Measurements from ENCODE around the gene CRYL1.

The CRYL1 gene

DNA sequence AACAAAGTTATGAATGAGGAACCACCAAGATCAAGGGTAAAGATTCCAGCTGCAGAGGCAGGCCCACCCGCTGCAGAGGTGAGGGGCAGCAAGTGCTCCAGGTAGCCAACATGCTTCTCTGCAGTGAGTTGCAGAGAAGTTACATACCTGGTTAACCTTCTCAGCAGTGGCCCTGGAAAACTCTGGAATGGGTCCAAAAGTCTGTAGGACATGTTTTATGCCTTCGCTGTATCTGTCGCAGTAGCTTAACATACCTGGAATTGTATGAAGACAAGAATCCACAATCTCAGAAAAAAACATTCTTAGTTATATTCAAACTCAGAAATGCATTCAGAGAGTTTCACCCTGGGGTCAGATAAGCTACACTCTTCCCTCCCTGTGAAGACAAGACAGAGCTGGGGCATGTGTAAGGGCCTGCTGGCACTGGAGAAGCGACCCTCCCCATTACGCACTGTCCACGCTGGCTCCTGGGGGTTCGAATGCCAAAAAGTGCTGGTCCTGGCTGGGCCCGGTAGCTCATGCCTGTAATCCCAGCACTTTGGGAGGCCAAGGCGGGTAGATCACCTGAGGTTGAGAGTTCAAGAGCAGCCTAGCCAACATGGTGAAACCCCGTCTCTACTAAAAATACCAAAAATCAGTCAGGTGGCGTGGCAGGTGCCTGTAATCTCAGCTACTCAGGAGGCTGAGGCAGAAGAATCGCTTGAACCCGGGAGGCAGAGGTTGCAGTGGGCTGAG is 121.0 kb downstream of the CRYL1 start:
- Histone ChIP-seq H3K27me3 (ENCODE audit: insufficient read depth, low read length) (no peaks in the 10 kb centered on the region), H3K4me1 (ENCODE audit: insufficient read depth, low read length) (peaks cover 23% of the 10 kb centered on the region), H3K27ac (ENCODE audit: low read depth, low read length) (no peak overlapping the region), H3K4me3 (ENCODE audit: low read length) (no peak overlapping the region), H3K9me3 (ENCODE audit: insufficient read depth, low read depth, low read length) (no peaks in the 10 kb centered on the region), H3K9ac (ENCODE audit: low read depth, low read length) (no peak overlapping the region), H3K36me3 (ENCODE audit: insufficient read depth, low read length) (no peaks in the 10 kb centered on the region)
- 85% methylated on average over 13 of the region's 13 CpGs for WGBS

DNA sequence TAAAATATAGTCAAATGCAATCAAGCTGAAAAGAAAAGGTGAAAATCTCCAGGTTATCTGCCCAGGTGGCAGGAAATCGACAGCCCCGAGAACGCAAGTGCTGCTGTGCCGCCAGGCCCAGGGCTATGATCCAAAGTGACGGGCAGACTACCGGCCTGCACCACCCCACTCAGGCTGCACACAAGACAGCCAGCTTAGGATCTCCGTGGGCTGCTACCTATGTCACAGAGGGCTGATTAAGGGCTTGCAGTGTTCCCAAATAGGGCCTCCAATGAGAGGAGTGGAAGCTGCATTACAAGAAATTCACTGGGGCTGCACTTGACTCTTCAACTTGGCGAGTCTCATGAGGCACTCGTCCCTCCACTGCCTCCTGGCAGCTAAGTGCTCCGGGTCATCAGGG is 121.8 kb downstream of the CRYL1 start:
- H3K27ac ChIP-seq (ENCODE audit: low read depth, low read length), result no peak overlapping the region
- peaks cover 23% of the 10 kb centered on the region for H3K4me1 ChIP-seq (ENCODE audit: insufficient read depth, low read length)
- H3K9me3 ChIP-seq (ENCODE audit: insufficient read depth, low read depth, low read length), result no peaks in the 10 kb centered on the region
- H3K27me3 ChIP-seq (ENCODE audit: insufficient read depth, low read length), result no peaks in the 10 kb centered on the region
- WGBS, result 90% methylated on average over 10 of the region's 10 CpGs
- no peaks in the 10 kb centered on the region for H3K36me3 ChIP-seq (ENCODE audit: insufficient read depth, low read length)
- no peak overlapping the region for H3K4me3 ChIP-seq (ENCODE audit: low read length)
- H3K9ac ChIP-seq (ENCODE audit: low read depth, low read length), result no peak overlapping the region

DNA sequence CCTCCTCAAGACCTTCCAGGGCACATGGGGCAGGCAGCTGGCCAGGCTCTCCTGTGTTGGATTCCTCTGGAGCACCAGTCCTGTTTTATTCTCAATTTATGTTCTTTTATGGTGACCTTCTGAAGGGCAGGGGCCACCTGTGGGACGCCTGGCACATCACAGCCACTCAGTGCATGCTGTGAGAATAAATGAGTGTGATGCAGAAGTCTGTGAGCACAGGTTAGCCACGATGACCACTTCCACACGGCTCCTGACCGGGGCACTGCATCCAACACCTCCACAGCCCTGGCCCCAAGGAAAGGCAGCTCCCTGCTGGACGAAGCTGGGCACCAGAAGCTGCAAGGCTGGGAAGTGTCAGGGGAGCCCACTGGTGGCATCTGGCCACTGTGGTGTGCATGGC is 122.8 kb downstream of the CRYL1 start:
- 92% methylated on average over 5 of the region's 5 CpGs for WGBS
- no peak overlapping the region for H3K4me3 ChIP-seq (ENCODE audit: low read length)
- no peaks in the 10 kb centered on the region for H3K27me3 ChIP-seq (ENCODE audit: insufficient read depth, low read length)
- no peaks in the 10 kb centered on the region for H3K36me3 ChIP-seq (ENCODE audit: insufficient read depth, low read length)
- H3K4me1 ChIP-seq (ENCODE audit: insufficient read depth, low read length), result peaks cover 19% of the 10 kb centered on the region
- no peaks in the 10 kb centered on the region for H3K9me3 ChIP-seq (ENCODE audit: insufficient read depth, low read depth, low read length)
- H3K9ac ChIP-seq (ENCODE audit: low read depth, low read length), result no peak overlapping the region
- H3K27ac ChIP-seq (ENCODE audit: low read depth, low read length), result no peak overlapping the region

DNA sequence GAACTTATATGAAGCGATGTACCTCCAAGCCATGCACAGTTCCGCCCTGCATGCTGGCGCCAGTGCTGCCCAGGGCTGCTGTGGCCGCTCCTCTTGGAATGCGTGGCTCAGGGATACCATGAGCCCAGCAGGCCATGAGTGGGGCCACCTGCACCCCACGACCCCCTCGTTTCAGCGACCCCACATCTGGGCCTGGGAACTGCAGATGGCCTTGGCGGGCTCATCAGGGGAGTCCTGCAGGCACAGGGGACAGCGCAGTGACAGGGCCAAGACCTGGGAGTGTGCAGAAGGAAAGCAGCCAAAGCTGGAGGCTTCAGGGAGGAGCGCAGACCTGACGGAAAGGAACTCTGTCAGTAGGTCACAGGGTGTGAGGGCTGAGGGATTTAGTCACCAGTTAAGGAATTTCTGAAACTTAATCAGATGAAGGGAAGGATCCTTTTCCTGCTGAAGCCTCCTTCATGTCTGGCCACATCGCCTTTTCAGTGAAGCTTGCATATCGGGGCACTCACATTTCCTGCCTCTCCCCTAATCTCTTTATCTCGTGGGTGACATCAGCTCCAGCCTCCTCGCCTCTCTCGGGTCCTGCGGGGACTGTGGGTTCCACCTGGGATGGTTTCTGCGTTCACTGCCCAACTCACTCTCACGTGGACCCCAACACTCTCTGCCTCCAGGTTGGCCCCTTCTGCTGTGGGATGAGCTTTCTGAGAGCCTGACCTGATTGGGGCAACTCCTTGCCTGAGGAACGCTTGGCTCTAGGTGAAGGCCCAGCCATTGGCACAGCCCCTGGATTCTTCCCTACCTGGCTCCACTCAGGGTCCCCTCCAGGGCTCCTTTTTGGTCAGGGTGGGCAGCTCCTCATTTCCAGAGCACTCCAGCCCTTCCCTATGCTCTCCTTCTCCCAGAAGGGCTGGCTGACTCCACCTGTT is 123.5 kb downstream of the CRYL1 start:
- Histone ChIP-seq H3K9ac (ENCODE audit: low read depth, low read length) (no peak overlapping the region), H3K4me1 (ENCODE audit: insufficient read depth, low read length) (peaks cover 14% of the 10 kb centered on the region), H3K4me3 (ENCODE audit: low read length) (no peak overlapping the region), H3K27me3 (ENCODE audit: insufficient read depth, low read length) (no peaks in the 10 kb centered on the region), H3K9me3 (ENCODE audit: insufficient read depth, low read depth, low read length) (no peaks in the 10 kb centered on the region), H3K36me3 (ENCODE audit: insufficient read depth, low read length) (no peaks in the 10 kb centered on the region), H3K27ac (ENCODE audit: low read depth, low read length) (no peak overlapping the region)
- WGBS, result 92% methylated on average over 21 of the region's 21 CpGs

DNA sequence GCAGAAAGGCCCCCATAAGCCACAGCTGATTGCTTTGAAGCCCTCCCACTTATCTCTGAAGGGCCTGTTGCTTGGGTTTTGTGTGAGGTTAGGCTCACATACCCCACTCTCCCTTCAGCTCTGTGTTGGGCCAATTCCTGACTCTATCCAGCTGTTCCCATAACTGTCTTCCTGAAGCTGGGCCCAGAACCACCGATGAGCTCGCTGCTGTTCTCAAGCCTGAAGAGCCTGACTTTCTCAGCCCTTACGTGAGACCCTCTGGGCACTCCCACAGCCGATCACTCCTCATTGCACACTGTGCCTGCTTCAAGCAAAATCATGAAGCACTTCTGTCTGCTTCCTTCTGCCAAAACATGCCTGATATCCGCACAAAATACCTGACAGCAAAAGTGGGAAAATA is 124.1 kb downstream of the CRYL1 start:
- 96% methylated on average over 5 of the region's 5 CpGs for WGBS
- H3K9me3 ChIP-seq (ENCODE audit: insufficient read depth, low read depth, low read length), result no peaks in the 10 kb centered on the region
- H3K27me3 ChIP-seq (ENCODE audit: insufficient read depth, low read length), result no peaks in the 10 kb centered on the region
- no peak overlapping the region for H3K4me3 ChIP-seq (ENCODE audit: low read length)
- H3K27ac ChIP-seq (ENCODE audit: low read depth, low read length), result no peak overlapping the region
- no peaks in the 10 kb centered on the region for H3K36me3 ChIP-seq (ENCODE audit: insufficient read depth, low read length)
- peaks cover 7% of the 10 kb centered on the region for H3K4me1 ChIP-seq (ENCODE audit: insufficient read depth, low read length)
- no peak overlapping the region for H3K9ac ChIP-seq (ENCODE audit: low read depth, low read length)

DNA sequence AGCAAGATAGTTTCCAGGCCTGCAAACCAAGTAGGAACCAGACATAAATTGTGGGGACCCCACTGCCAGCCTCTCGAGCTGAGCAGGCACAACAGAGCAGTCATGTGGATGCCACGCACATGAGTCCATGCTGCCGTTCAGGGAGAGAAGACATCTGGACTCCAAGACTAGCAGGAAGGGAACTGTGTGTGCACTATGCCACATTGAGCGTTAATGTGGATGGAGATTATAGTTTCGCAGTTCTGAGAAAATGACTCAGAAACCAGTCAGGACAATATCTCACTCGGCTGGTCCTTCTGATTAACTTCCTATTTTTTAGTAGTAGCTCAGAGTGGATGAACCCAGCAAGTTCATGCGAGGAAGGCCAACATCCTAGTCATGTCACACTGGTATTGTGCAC is 124.9 kb downstream of the CRYL1 start:
- Histone ChIP-seq H3K9me3 (ENCODE audit: insufficient read depth, low read depth, low read length) (no peaks in the 10 kb centered on the region), H3K9ac (ENCODE audit: low read depth, low read length) (no peak overlapping the region), H3K36me3 (ENCODE audit: insufficient read depth, low read length) (no peaks in the 10 kb centered on the region), H3K4me1 (ENCODE audit: insufficient read depth, low read length) (no peaks in the 10 kb centered on the region; the same call in 1 of the 2 replicates), H3K27me3 (ENCODE audit: insufficient read depth, low read length) (no peaks in the 10 kb centered on the region), H3K4me3 (ENCODE audit: low read length) (no peak overlapping the region), H3K27ac (ENCODE audit: low read depth, low read length) (no peak overlapping the region)
- WGBS, result 67% methylated on average over 7 of the region's 7 CpGs

DNA sequence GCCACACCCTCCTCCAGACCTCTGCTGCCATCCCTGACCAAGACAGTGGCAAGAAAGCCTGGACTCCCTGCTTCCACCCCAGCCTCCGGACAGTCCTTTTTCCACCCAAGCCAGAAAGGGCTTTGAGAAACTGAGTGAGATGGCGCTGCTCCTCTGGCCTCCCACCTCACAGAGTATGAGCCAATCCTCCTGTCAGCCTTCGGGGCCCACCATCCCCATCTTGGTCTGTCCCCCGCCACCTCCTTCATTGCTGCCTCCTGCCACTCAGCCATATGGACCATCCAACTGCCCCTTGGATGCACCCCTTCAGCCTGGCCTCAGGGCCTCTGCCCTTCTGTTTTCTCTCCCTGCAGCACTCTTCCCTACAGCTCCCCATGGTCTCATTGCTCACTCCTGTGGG is 125.7 kb downstream of the CRYL1 start:
- Histone ChIP-seq H3K27ac (ENCODE audit: low read depth, low read length) (no peak overlapping the region), H3K36me3 (ENCODE audit: insufficient read depth, low read length) (no peaks in the 10 kb centered on the region), H3K4me3 (ENCODE audit: low read length) (no peak overlapping the region), H3K27me3 (ENCODE audit: insufficient read depth, low read length) (no peaks in the 10 kb centered on the region), H3K4me1 (ENCODE audit: insufficient read depth, low read length) (no peaks in the 10 kb centered on the region), H3K9ac (ENCODE audit: low read depth, low read length) (no peak overlapping the region), H3K9me3 (ENCODE audit: insufficient read depth, low read depth, low read length) (no peaks in the 10 kb centered on the region)
- WGBS, result 94% methylated on average over 4 of the region's 4 CpGs

DNA sequence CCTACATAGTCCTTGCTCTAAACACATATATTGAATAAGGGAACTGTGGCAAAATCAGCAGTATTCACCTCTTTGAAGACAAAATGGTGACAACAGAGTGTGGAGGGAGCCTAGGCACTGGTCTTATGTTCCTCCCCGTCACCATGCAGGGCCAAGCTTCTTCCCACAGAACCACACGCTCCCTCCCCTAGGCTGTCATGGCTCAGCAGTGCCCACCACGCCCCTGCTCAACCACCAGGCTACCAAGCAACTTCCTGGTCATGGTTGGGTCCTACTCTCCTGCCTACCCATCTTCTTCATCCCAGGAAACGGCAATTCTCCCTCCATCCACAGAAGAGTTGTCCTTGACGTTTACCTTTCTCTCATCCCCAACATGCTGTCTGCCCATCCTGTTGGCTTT is 126.1 kb downstream of the CRYL1 start:
- Histone ChIP-seq H3K36me3 (ENCODE audit: insufficient read depth, low read length) (no peaks in the 10 kb centered on the region), H3K9me3 (ENCODE audit: insufficient read depth, low read depth, low read length) (no peaks in the 10 kb centered on the region), H3K9ac (ENCODE audit: low read depth, low read length) (no peak overlapping the region), H3K27ac (ENCODE audit: low read depth, low read length) (no peak overlapping the region), H3K4me3 (ENCODE audit: low read length) (no peak overlapping the region), H3K27me3 (ENCODE audit: insufficient read depth, low read length) (no peaks in the 10 kb centered on the region), H3K4me1 (ENCODE audit: insufficient read depth, low read length) (no peaks in the 10 kb centered on the region)
- 89% methylated on average over 5 of the region's 5 CpGs for WGBS

DNA sequence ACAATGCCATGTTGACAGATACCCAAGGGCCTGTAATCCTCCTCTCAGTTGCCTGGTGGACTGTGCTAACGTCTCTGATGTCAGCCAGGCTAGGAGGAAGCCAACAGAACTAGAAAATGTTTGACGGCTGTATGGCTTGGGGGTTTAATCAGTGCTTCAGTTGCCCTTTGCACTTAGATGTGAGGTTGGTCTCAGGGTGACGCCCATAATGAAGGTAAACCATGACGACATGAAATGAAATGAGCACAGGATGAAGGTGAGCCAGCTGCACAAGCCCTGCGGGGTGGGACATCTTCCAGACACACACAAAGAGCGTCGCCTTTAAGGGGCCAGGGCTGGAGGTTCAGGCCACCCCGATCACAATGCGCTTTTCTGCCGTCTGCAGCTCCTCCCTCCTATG is 127.2 kb downstream of the CRYL1 start:
- Histone ChIP-seq H3K9me3 (ENCODE audit: insufficient read depth, low read depth, low read length) (no peaks in the 10 kb centered on the region), H3K36me3 (ENCODE audit: insufficient read depth, low read length) (no peaks in the 10 kb centered on the region), H3K4me1 (ENCODE audit: insufficient read depth, low read length) (no peaks in the 10 kb centered on the region), H3K4me3 (ENCODE audit: low read length) (no peak overlapping the region), H3K9ac (ENCODE audit: low read depth, low read length) (no peak overlapping the region), H3K27ac (ENCODE audit: low read depth, low read length) (no peak overlapping the region), H3K27me3 (ENCODE audit: insufficient read depth, low read length) (no peaks in the 10 kb centered on the region)
- WGBS, result 93% methylated on average over 10 of the region's 10 CpGs

DNA sequence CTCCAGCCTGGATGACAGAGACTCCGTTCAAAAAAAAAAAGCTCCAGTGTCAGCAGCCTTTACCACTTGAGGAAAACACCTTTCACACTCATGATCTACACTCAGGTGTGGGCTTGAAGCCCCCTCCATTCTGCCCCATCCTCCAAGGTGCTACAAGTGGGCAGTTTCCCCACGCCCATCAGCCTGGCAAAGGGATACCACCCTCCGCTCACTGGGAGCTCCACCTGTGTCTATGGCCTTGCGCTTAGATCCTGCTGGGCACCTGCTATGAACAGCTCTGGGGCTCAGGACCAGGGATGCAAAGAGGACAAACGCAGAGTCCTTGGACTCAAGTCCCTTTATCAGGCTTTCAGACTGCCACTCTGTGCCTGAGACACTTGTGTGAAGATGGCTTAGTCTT is 127.8 kb downstream of the CRYL1 start:
- no peaks in the 10 kb centered on the region for H3K36me3 ChIP-seq (ENCODE audit: insufficient read depth, low read length)
- H3K9me3 ChIP-seq (ENCODE audit: insufficient read depth, low read depth, low read length), result no peaks in the 10 kb centered on the region
- no peaks in the 10 kb centered on the region for H3K27me3 ChIP-seq (ENCODE audit: insufficient read depth, low read length)
- no peak overlapping the region for H3K27ac ChIP-seq (ENCODE audit: low read depth, low read length)
- H3K4me1 ChIP-seq (ENCODE audit: insufficient read depth, low read length), result no peaks in the 10 kb centered on the region
- no peak overlapping the region for H3K4me3 ChIP-seq (ENCODE audit: low read length)
- H3K9ac ChIP-seq (ENCODE audit: low read depth, low read length), result no peak overlapping the region
- 98% methylated on average over 5 of the region's 5 CpGs for WGBS

DNA sequence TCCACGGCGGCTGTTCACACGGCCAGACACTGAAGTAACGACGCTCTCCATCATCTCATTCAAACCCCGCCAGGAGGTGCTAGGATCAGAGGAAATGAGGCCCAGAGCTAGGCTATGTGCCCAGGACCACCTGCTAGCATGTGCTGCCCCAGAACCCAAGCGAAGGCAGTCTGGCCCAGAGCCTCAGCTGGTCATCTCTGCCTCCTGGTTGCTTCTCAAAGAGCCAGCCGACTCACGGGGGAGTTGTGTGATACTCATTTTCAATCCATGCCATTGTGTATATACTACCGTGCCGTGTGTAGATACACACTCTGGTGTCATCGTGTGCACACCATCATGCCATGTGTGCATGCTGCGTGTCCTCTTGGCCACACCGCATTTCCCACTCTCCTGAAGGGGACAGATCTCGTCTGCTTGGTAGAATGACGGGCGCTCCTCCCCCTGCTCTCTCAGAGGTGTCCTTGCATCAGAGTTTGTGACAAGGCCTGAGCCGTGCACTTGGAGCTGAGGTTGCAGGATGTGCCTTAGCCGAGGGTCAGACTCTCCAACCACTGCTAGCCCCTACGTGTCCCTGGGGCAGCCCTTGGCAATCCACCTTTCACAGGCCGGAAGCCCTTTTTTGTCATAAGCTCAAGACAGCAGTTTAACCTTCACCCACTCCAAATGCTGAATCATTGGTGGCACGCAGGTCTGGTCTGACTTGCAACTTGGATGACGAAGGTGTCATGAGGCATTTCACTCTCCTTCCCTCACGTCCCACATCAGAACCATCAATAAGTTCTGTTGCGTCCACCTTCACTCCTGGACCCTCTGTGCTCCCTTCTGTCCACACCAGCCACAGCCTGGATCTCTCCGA is 130.4 kb downstream of the CRYL1 start:
- Histone ChIP-seq H3K27ac (ENCODE audit: low read depth, low read length) (no peak overlapping the region), H3K36me3 (ENCODE audit: insufficient read depth, low read length) (no peaks in the 10 kb centered on the region)

More for the DNA sequence above, 130.4 kb downstream of the CRYL1 start:
- Histone ChIP-seq H3K4me3 (ENCODE audit: low read length) (no peak overlapping the region), H3K9me3 (ENCODE audit: insufficient read depth, low read depth, low read length) (no peaks in the 10 kb centered on the region), H3K4me1 (ENCODE audit: insufficient read depth, low read length) (no peaks in the 10 kb centered on the region), H3K9ac (ENCODE audit: low read depth, low read length) (no peak overlapping the region), H3K27me3 (ENCODE audit: insufficient read depth, low read length) (no peaks in the 10 kb centered on the region)
- WGBS, result 92% methylated on average over 26 of the region's 26 CpGs
